DOHH2 (cell line): ENCODE results near the gene DCAF8L2.

Experiments
- CTCF ChIP-seq: fragments of 200-600 bp; sonication (generic); IDR thresholded peaks from one replicate; pipeline ENCODE4 v1.5.1; 2014; ENCODE audit warnings: antibody characterized with exemption, mild to moderate bottlenecking, low read depth, low read length; ENCODE audit not compliant: poor library complexity, severe bottlenecking
- EZH2phosphoT487 ChIP-seq: fragments of 200-600 bp; sonication (generic); IDR thresholded peaks from 2 replicates; pipeline ENCODE4 v1.6.1; 2017; ENCODE audit warnings: borderline replicate concordance, mild to moderate bottlenecking, antibody characterized with exemption, low read length, moderate library complexity, mixed read lengths

- TF ChIP-seq CTCF, result no peak
- TF ChIP-seq EZH2phosphoT487, result no peak
Observed at GRCh38 chrX:27619459-27619858, 29.3 kb downstream of the DCAF8L2 start.
